Stimulated activated CD4-positive, alpha-beta T cell treated with anti-CD3 and anti-CD28 coated beads, Interleukin-15, amount 100 ng/mL, for 1 hour (primary cell): ENCODE results near the gene ZNF397.

Experiments used
- DNase-seq, 2 donors: peaks; one replicate each; pipeline ENCODE4 v3.0.0-alpha.2; 2020; ENCODE audit warnings: low read depth in 1 of 2, low spot score in 1 of 2

Gene ZNF397

GRCh38 chr18:35290094-35290735 lies 49.4 kb downstream of the ZNF397 start, which contains the start of gene ZSCAN30:
Gene ZSCAN30 (minus strand): TSS chr18:35290229. CDS start chr18:35264352, 25,877 bp downstream.
- DNase-seq: peak; percentile 94 to 97

GRCh38 chr18:35291166-35291565 lies 50.3 kb downstream of the ZNF397 start:
- no peak for DNase-seq

GRCh38 chr18:35296060-35296459 lies 55.2 kb downstream of the ZNF397 start:
- no peak for DNase-seq

- no peak for DNase-seq
Measured at GRCh38 chr18:35303610-35304009, 62.8 kb downstream of the ZNF397 start.

GRCh38 chr18:35306588-35307250 lies 65.9 kb downstream of the ZNF397 start:
- DNase-seq: no peak
